HG03354 (cell line): Measurements from ENCODE around the gene PGD.
"Not testable (repeated sequence)": the region's sequence is repeated elsewhere in the genome, so short reads cannot be mapped to it uniquely, and the experiment has no call there.

Source experiments
- ATAC-seq: cut with Tn5 transposase; IDR thresholded peaks from one replicate; pipeline ENCODE4 v1.9.1; 2021; ENCODE audit warnings: mild to moderate bottlenecking; ENCODE audit not compliant: unreplicated experiment, poor library complexity, severe bottlenecking

Gene PGD

GRCh38 chr1:10396870-10397269 lies 2.0 kb upstream of the PGD start:
- ATAC-seq, result no peak

- ATAC-seq, result peak; percentile 23
Observed at GRCh38 chr1:10398278-10398733, 558 bp upstream of the PGD start.

GRCh38 chr1:10399444-10399941 lies 629 bp downstream of the PGD start:
- ATAC-seq, result no peak

DNA sequence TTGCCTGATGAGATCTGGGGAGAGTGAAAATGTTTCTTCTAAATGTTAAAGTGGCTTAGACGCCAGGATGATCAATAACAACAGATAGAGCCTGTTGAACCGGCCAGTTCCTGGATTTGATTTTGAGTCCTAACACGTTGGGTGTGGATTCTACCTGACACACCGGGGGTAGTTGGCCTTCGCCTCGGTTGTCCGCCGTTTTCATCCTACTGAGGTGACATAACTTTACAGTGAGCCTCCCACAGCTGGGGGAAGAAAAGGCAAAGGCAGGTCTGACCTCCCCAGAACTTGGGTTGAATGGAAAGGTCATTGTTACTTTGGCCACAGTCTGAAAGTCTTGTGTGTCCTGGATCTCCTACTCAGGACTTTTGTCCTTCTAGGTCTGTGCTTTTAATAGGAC lies 1.1 kb downstream of the PGD start:
- ATAC-seq, result no peak

DNA sequence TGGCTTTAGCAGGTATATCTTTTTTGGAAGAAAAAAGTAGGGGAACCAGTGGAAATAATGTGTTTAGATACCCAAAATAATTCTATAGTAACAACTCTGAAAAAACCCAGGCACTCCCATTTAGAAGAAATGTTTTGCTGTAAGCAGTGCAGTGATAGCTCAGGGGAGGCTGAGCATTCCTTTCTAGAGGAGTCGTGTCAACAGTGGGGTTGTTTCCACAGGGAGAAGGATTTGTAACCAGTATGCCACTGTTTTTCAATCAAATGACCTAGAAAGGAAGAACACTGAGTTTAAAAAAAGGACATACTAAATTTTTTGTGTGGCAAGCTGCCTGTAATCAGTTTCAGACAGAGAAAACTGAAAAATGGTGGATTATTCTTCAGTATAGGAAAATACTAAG lies 2.4 kb downstream of the PGD start:
- no peak for ATAC-seq

DNA sequence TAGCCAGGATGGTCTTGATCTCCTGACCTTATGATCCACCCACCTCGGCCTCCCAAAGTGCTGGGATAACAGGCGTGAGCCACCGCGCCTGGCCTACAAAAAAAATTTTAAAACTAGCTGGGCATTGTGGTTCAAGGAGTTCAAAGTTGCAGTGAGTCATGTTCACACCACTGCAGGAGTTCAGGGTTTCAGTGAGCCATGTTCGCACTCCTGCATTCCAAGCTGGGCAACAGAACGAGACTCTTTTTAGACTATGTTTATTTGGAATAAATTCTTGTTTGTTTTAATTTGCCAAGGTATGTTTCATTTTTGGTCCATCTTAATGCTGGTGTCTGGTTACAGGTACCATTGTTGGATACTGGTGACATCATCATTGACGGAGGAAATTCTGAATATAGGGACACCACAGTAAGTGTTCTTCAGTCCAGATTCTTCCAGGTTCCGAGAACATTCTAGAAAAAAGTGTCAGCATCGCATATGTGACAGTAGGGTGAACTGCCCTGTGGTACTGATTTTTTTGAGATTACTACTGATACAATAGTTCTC lies 3.9 kb downstream of the PGD start:
- no peak for ATAC-seq

DNA sequence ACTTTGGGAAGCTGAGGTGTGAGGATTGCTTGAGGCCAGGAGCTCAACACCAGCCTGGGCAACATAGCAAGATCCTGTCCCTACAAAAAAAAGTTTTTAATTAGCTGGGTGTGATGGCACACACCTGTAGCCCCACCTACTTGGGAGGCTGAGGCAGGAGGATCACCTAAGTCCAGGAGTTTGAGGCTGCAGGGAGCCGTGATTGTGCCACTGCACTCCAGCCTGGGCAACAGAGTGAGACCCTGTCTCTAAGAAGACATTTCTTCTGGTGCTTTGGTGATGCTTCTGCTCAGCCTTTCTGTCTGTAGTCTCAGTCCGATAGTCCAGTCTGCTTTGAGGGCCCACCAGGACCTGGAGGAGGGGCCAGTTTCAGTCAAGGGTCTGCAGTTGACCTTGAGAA lies 8.3 kb downstream of the PGD start:
- no peak for ATAC-seq

DNA sequence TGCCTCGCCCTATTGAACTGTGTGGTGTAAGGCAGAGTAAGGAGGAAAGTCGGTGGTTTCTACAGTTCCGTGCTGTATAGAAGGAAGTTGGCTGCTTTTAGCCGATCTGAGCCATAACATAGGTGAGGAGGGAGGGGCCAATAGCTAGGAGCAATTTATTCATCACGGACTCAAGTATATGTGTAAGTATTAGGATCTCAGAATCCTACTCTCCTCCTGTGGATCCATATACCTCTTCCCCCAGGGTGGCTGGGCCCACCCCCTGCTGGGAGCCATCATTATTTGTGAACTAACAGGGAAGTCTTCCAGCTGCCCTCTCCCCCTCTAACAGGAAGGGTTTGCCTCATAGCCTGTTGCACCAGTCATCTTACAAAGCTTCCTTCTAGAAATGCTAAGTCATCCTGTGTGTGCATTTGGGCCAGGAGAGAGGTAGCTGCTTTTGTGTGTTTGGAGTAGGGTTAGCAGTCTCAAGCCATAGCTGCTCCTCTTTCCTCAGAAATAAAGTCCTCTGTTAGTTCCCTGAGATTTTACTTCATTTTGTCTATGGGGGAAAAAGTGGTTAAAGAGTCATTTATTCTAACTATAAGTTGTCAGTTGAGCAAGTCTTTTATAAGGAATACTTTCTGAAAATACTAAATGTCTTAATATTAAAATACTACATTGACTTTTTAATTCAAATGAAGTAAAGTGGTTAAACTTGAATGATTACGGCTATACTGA lies 16.5 kb downstream of the PGD start:
- no peak for ATAC-seq

DNA sequence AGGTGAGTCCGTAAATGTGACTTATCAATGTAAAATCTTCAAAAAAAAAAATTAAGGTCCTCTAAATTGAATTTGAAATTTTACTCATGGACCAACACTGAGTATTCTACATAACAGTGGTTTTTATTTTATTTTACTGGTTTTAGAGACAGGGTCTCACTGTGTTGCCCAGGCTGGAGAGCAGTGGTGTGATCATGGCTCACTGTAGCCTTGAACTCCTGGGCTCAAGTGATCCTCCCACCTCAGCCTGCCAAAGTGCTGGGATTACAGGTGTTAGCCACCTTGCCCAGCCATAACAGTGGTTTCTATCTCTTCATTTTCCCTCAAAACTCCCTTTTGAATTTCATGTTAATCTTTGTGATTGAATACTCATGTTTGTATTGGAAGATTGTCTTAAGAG lies 17.1 kb downstream of the PGD start:
- not testable (repeated sequence) for ATAC-seq

- ATAC-seq, result not testable (repeated sequence)
Observed at GRCh38 chr1:10418741-10419140, 19.9 kb downstream of the PGD start.

DNA sequence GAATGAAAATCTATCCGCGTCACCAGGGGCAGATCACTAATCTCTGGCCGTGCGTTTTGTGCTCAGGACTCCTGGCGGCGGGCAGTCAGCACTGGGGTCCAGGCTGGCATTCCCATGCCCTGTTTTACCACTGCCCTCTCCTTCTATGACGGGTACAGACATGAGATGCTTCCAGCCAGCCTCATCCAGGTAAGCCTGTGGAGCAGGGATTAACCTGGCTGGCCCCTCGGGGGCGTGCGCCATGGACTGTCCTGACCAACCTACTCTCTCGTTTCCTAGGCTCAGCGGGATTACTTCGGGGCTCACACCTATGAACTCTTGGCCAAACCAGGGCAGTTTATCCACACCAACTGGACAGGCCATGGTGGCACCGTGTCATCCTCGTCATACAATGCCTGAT lies 20.5 kb downstream of the PGD start:
- no peak for ATAC-seq

DNA sequence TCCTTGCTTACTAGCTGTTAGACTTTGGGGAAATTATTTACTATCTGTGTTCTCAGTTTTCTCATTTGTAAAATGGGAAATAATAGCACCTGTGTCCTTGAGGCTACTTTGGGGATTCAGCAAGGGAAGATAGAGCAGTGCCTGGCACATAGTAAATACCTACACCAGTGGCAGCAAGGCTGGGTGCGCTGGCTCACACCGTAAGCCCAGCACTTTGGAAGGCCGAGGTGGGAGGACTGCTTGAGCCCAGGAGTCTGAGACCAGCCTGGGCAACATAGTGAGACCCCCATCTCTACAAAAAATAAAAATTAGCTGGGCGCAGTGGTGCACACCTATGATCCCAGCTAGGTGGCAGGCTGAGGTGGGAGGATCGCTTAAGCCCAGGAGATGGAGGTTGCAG lies 22.8 kb downstream of the PGD start:
- no peak for ATAC-seq

DNA sequence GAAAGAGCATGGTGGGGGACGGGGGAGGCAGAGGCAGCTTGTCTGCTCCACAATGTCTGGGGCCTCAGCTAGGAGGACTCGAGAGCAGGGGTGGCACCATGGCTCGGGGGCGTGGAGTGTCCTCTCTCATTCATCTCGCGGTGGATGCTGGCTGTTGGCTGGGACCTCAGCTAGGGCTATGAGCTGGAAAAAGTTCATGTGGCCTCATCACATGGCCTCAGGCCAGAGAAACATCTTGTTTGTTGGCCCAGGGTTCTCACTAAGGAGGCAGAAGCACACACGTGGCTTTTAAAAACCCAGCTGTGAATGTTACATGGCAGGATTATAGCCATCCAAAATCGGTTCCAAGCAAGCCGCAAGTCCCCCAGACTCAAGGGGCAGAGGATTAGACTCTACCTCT lies 25.2 kb downstream of the PGD start:
- ATAC-seq, result no peak

- ATAC-seq, result no peak
Observed at GRCh38 chr1:10424651-10425050, 25.8 kb downstream of the PGD start.

DNA sequence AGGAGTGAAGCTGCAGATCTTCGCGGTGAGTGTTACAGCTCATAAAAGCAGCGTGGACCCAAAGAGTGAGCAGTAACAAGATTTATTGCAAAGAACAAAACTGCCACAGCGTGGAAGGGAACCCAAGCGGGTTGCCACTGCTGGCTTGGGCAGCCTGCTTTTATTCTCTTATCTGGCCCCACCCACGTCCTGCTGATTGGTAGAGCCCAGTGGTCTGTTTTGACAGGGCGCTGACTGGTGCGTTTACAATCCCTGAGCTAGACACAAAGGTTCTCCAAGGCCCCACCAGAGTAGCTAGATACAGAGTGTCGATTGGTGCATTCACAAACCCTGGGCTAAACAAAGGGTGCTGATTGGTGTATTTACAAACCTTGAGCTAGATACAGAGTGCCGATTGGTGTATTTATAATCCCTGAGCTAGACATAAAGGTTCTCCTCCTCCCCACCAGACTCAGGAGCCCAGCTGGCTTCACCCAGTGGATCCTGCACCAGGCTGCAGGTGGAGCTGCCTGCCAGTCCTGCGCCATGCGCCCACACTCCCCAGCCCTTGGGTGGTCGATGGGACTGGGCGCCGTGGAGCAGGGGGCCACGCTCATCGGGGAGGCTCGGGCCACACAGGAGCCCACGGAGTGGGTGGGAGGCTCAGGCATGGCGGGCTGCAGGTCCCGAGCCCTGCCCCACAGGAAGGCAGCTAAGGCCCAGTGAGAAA lies 27.1 kb downstream of the PGD start:
- not testable (repeated sequence) for ATAC-seq

GRCh38 chr1:10426535-10426848 lies 27.6 kb downstream of the PGD start:
- ATAC-seq, result not testable (repeated sequence)

DNA sequence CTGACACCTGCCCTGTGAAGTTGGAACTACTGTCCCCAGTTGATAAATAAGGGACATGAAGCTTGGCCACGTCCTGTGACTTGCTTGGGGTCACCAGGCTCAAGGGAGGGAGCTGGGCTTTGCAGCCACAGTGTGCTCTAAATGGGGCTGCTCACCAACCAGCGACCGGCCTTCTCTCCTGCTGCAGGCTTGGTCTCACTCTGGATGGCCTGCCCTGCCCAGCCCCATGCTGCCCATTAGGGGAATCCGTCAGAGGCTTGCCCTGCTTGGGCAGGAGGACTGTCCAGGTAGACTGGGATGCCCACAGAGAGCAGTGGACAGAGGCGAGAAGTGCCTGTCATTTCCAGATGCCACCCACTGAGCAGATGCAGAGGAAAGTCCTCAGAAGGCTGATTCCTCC lies 30.1 kb downstream of the PGD start:
- ATAC-seq, result no peak

GRCh38 chr1:10429868-10430215 lies 31.0 kb downstream of the PGD start:
- ATAC-seq, result no peak

DNA sequence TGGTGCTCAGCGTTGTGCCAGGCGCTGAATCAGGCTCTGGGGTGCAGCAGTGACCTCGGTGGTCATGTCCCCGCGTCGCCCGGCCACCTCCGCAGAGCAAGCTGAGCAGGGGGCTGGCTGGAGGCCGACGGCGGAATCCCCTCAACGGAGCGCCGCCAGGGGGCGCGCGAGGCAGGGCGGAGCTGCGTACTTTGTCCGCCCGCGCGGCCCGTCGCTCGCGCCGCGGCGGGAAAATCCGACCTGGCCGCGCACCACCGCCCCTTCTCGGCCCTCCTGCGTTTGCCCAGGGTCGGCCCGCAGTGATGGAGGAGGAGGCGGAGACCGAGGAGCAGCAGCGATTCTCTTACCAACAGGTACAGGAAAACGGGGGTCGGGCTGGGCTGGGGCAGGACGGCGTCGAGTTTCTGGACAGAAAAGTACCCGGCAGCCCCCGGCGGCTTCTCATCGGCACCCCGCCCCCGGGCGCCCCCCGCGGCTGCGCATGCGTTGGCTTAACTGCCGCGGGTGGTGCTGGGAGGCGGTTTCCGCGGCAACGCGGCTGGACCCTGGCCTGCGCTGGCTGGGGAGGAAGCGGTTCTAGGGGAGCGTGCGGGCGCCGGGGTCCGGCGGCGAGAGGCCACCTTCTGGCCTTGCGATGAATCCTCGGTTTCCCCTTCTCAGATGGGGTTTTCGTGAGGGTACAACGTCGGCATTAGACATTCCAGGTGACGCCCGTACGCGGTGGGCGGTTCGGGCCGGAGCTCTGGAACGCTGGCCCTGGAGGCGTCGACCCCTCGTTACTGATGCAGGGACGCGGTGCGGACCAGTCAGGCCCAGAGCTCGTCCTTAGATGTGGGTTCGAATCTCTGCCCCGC lies 31.6 kb downstream of the PGD start, which contains the start of gene CENPS:
Gene CENPS (plus strand): TSS at position 218 of the 854 bp plus-strand sequence. CDS start 85 bp downstream, at position 303.
- ATAC-seq, result peak; percentile 85

DNA sequence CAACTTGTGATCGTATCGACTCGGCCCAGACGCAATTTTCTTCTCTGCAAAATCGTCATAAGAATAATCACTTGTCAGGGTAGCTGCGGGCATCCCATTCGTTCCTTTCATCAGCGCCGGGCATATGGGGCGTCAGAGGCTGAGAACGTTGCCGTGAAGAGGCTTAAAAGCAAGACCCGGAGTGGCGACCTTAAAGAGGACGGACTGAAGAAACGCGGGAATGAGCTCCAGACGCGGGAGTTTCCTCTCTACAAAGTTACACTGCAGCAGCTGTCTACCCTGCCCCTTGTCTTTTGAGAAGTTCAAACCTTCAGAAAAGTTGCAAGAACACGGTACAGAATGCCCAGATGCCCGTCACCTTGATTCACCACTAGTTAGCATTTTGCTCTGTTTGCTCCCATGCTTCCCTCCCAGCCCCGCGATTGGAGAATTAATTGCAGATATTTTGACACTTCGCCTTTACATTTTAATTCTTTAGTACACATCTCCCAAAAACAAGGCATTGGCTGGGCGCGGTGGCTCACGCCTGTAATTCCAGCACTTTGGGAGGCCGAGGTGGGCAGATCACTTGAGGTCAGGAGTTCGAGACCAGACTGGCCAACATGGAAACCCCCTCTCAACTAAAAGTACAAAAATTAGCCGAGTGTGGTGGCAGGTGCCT lies 32.3 kb downstream of the PGD start:
- no peak for ATAC-seq
